Stomach smooth muscle (tissue), 2 donors: ENCODE results near the gene VDAC1.

Source experiments
- H3K27ac ChIP-seq: one replicate; pipeline ENCODE4 v1.7.0; 2013; ENCODE audit warnings: mild to moderate bottlenecking, low read length, inconsistent platforms
- H3K27me3 ChIP-seq, 2 donors: one replicate each; pipeline ENCODE4 v1.7.0; 2013; ENCODE audit warnings: low read length in 2 of 2; ENCODE audit not compliant: insufficient read depth in 2 of 2, control insufficient read depth in 1 of 2
- H3K36me3 ChIP-seq, 2 donors: one replicate each; pipeline ENCODE4 v1.7.0; 2013; ENCODE audit warnings: low read length in 2 of 2; ENCODE audit not compliant: control insufficient read depth in 2 of 2, insufficient read depth in 2 of 2
- H3K4me1 ChIP-seq: one replicate; pipeline ENCODE4 v1.7.0; 2013; ENCODE audit warnings: low read length; ENCODE audit not compliant: control insufficient read depth, insufficient read depth
- H3K4me3 ChIP-seq, 2 donors: one replicate each; pipeline ENCODE4 v1.7.0; 2013; ENCODE audit warnings: low read length in 2 of 2
- H3K9ac ChIP-seq, 2 donors: one replicate each; pipeline ENCODE4 v1.7.0; 2013; ENCODE audit warnings: low read length in 2 of 2, mild to moderate bottlenecking in 1 of 2
- H3K9me3 ChIP-seq, 2 donors: one replicate each; pipeline ENCODE4 v1.7.0; 2013; ENCODE audit warnings: low read length in 2 of 2; ENCODE audit not compliant: control insufficient read depth in 2 of 2
- donor health status: healthy.
- donor health status: Pancreatic carcinoma.

The VDAC1 gene

DNA sequence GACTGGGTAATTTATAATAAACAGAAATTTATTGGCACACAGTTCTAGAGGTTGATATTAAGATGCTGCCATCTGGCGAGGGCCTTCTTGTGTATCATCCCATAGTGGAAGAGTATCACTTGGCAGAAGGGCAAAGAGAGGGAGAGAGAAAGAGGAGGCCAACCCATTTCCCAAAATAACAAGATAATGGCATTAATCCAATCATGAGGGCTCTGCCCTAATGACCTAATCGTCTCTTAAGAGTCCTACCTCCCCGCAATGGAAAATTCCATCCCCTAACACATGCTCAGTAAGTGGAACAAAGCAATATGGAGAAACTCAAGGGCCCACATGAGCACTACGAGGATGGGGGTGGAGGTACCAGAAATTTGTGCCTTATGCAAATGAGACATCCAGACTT lies 17.6 kb upstream of the VDAC1 start:
- no peak overlapping the region for H3K4me3 ChIP-seq
- no peaks in the 10 kb centered on the region for H3K4me1 ChIP-seq
- no peaks in the 10 kb centered on the region for H3K36me3 ChIP-seq
- no peak overlapping the region for H3K9ac ChIP-seq
- H3K9me3 ChIP-seq: no peaks in the 10 kb centered on the region
- H3K27ac ChIP-seq: no peak overlapping the region
- peaks cover 0 to 5% of the 10 kb centered on the region in 2 donors for H3K27me3 ChIP-seq

DNA sequence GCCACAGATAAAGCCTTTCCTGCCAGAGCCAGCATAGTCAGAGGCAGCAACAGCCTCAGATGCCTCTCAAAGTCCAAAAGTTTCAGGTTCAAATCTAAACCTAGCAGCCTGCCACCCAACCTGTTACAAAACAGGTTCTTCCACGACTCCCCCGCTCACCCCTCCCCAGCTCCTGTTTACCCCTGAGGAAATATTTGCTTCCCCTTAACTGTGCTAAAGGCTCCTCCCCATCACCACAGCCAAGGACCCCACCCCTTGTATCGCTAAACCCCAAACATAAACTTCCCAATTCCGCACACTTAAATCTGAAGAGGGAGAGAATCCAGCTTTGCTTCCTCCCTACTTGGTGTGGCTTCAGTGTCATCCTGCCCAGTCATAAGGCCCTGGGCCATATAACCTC lies 15.4 kb upstream of the VDAC1 start:
- Histone ChIP-seq H3K27me3 (no peaks in the 10 kb centered on the region), H3K36me3 (no peaks in the 10 kb centered on the region), H3K9me3 (no peaks in the 10 kb centered on the region), H3K4me3 (no peak overlapping the region), H3K9ac (no peak overlapping the region), H3K27ac (no peak overlapping the region), H3K4me1 (no peaks in the 10 kb centered on the region)

DNA sequence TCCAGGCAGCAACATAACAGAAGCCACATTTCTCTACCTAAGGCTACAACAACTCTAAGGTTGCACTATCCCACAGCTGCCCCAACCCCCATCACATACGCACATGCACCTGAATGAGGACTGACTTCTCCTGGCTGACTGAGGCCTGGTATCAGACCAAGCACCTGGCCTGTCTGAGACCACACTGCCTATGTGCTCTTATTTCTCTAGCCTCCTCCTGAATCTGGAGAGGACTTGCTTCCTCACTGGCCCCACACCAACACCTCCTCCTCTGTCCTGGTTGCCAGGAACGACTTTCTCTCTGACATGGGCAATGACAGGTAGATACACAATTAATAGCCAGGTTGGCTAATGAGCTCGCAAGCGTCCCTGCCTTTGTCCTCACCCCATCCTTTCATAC lies 14.9 kb upstream of the VDAC1 start:
- H3K27ac ChIP-seq: no peak overlapping the region
- no peaks in the 10 kb centered on the region for H3K36me3 ChIP-seq
- H3K4me3 ChIP-seq: no peak overlapping the region
- no peaks in the 10 kb centered on the region for H3K9me3 ChIP-seq
- H3K4me1 ChIP-seq: no peaks in the 10 kb centered on the region
- H3K27me3 ChIP-seq: no peaks in the 10 kb centered on the region
- no peak overlapping the region for H3K9ac ChIP-seq

DNA sequence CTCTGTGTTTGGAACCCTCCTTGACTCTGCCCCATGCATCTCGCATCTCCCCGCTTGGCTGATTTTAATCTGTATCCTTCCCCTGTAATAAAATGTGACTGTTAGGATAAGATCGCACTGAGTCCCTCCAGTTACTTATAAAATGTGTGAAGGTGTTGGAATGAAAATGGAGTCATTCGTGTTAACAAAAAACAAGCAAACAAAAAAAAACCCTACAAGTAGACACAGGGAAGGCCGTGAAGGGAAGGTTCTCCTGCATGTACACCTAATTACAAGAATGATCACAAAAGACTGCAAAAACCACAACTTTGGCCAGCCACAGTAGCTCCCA lies 14.2 kb upstream of the VDAC1 start:
- Histone ChIP-seq H3K27ac (no peak overlapping the region), H3K27me3 (no peaks in the 10 kb centered on the region), H3K36me3 (no peaks in the 10 kb centered on the region), H3K4me3 (no peak overlapping the region), H3K9me3 (no peaks in the 10 kb centered on the region), H3K9ac (no peak overlapping the region), H3K4me1 (no peaks in the 10 kb centered on the region)

DNA sequence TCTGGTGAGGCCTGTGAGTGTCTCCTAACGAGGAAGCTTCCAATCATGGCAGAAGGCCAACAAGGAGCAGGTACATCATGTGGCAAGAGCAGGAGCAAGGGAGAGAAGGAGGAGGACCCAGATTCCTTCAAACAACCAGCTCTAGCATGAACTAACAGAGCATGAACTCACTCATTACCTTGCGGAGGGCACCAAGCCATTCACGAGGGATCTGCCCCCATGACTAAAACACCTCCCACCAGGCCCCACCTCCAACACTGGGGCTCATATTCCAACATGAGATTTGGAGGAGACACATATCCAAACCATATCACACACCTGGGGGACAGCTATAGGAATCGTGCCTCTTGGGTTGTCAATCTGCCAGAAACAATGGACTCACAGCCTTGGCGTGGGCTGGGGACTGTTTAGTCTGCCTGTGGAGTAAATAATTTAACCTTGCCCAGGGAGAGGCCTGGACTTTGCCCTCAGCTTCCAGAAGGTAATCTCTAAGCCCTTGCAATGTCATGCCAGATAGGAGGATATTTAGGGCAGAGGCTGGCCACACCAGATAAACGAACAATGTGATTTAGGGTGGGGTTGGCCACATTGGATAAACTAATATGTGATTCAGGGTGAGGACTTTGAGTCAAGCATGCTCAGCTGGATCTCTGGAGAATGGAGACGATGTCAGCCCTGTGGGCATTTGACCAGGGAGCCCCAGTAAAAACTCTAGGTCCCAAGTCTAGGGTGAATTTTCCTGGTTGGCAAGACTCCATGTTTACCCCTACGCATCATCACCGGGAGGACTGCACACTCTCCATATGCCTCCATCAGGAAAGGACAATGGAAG lies 13.6 kb upstream of the VDAC1 start:
- Histone ChIP-seq H3K27me3 (no peaks in the 10 kb centered on the region), H3K27ac (no peak overlapping the region), H3K4me1 (no peaks in the 10 kb centered on the region), H3K9ac (no peak overlapping the region), H3K4me3 (no peak overlapping the region), H3K36me3 (no peaks in the 10 kb centered on the region), H3K9me3 (no peaks in the 10 kb centered on the region)

DNA sequence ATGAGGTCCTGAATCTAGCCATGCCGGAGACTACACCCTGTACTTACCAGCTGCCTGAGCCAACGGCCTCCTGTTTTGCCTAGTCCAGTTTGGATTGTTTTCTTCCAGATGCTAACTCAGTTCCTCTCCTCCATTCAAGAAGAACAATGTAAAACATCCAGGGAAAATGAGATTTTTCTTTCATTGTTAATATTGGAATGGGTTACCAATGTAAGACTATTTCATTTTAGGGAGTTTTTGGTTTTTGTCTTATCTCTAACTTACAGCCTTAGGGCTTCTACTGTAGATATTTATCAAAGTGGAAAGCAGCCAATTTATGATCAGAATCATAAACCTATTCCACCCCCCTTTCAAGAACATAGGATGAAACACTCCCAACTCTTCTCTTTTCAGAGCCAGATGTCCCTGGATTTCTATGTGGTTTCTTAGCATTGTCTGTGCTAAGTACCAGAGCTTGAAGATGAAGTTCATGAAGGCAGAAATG lies 3.5 kb upstream of the VDAC1 start:
- H3K9ac ChIP-seq: no peak overlapping the region
- H3K27ac ChIP-seq: no peak overlapping the region
- H3K9me3 ChIP-seq: no peaks in the 10 kb centered on the region
- H3K27me3 ChIP-seq: no peaks in the 10 kb centered on the region
- H3K4me3 ChIP-seq: no peak overlapping the region
- H3K36me3 ChIP-seq: no peaks in the 10 kb centered on the region
- H3K4me1 ChIP-seq: peaks cover 17% of the 10 kb centered on the region

DNA sequence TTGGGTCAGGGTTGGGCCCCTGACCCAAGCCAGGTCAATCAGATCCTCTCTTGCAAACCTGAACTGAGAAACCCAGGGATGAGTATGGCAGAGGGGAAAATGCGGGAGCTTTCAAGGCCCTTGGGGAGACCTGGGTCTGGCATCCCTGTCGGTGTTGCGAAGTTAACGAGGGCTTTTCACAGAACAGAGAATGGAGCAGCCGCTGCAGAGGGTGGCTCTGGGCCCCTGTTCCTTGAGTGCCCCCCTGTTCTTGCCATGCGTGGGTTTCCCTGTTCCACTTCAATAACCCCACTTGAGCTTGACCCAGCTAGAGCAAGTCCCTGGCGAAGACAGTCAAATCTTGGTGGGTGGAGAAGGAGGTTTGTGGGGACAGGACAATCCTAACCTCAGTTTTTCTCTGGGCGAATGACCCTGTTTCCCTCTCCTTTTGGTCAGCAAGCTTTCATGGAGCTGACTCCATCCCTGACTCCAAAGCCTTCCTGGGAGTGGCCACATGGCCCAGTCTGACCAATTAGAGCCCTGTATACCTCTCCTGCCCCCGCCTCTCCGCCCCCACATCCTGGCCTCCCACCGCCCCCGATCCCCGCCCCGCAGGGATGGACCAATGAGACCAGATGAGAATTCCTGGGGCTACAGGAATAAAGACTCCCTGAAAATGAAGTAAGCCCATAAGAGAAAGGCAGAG lies 2.9 kb upstream of the VDAC1 start:
- H3K27ac ChIP-seq: no peak overlapping the region
- no peaks in the 10 kb centered on the region for H3K27me3 ChIP-seq
- H3K36me3 ChIP-seq: no peaks in the 10 kb centered on the region
- no peaks in the 10 kb centered on the region for H3K9me3 ChIP-seq
- H3K4me1 ChIP-seq: peaks cover 23% of the 10 kb centered on the region
- H3K4me3 ChIP-seq: no peak overlapping the region
- H3K9ac ChIP-seq: no peak overlapping the region

DNA sequence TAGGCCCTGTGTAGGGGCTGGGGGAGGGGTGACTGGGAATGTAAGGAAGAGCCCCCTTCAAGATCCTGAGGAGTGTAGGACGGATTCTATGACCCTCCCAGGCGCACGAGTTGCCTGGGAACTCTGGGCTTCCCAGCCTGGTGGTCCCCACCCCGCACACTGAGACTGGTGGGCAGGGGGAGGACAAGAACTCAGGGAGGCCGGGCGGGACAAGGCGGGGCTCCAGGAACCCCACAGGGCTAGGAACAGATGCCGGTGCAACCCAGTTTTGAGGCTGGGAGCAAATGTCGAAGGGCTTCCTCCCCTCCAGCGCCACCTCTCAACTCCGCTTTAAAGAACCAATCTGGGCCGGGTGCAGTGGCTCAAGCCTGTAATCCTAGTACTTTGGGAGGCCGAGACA lies 1.3 kb upstream of the VDAC1 start:
- peak overlapping the region; percentile 85 to 87 for H3K4me3 ChIP-seq
- H3K36me3 ChIP-seq: peaks cover 0 to under 1% of the 10 kb centered on the region in 2 donors
- H3K4me1 ChIP-seq: peaks cover 36% of the 10 kb centered on the region
- no peaks in the 10 kb centered on the region for H3K27me3 ChIP-seq
- peak overlapping the region; percentile 95 for H3K27ac ChIP-seq
- peak overlapping the region; percentile 85 to 96 for H3K9ac ChIP-seq
- H3K9me3 ChIP-seq: no peaks in the 10 kb centered on the region

DNA sequence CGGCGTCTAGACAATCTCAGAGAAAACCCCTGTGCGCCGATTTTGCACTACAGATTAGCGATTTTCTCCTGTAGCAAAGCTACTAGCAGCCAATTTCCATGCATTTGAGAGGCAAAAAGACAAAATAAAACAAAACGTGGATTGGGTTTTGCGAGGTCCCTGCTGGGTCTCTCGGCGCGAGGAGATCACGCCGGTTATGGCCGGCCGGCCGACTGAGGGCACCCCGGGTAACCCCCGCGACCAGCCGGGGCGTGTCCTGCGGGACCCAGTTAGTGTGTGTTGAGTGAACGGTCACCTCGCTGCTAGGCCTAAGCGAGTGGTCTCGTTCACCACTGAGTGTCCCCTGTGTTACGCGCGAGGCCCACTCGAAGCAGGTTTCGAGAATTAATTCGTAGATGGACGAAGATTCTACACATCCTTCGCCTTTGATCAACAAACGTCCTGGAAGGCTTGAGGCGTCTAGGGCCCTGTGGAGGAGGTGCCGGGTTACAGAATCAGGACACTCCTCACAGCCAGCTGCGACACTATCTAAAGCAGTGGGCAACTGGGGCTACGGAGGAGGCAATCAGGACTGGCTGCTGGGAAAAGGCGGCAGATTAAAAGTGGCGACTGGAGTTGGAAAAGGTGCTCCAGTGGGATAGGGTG lies 764 bp upstream of the VDAC1 start:
- peak overlapping the region; percentile 85 to 87 for H3K4me3 ChIP-seq
- no peaks in the 10 kb centered on the region for H3K27me3 ChIP-seq
- H3K9me3 ChIP-seq: no peaks in the 10 kb centered on the region
- H3K27ac ChIP-seq: peak overlapping the region; percentile 95
- peak overlapping the region; percentile 85 to 96 for H3K9ac ChIP-seq
- H3K36me3 ChIP-seq: peaks cover 0 to 4% of the 10 kb centered on the region in 2 donors
- H3K4me1 ChIP-seq: peaks cover 40% of the 10 kb centered on the region

DNA sequence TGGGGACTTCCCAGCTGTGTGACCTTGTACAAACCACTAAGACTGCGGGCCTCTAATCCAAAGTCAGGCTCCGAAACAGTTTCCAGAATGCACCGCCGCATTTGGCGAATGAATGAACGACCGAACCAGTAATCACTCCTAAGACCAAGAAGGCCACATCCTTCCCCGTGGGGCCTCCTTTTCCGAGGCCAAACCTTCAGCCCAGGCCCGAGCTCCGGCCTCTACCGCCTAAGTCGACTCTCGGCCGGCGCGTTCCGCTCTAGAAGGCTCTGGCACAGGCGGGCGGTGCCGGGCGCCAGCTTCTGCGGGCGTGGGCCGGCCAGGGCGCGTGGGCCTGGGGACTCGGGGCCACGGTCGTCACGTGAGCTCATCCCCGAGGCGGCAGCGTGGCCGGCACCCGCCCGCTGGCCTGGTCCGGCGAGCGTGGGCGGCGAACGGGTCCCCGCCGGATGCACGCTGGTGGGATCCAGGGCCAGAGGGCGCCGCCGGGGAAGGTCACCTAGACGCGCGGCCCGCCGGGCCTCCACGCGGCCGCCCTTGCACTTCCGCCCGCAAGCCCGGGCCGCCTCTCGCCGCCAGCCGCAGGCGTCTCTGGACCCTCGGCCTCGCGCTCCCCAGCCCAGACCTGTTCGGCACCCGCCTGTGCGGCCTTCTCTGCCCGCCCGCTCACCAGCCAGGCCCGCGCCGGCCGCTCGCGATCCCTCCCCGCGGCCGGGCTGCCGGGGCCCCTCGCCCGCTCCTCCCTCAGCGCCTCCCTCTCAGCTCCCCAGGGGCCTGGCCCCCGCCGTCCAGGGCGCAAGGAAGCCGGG lies 754 bp downstream of the VDAC1 start:
- H3K27me3 ChIP-seq: no peaks in the 10 kb centered on the region
- H3K9me3 ChIP-seq: no peaks in the 10 kb centered on the region
- peaks cover 0 to 6% of the 10 kb centered on the region in 2 donors for H3K36me3 ChIP-seq
- peak overlapping the region; percentile 95 for H3K27ac ChIP-seq
- H3K9ac ChIP-seq: peak overlapping the region; percentile 86 to 96
- peaks cover 49% of the 10 kb centered on the region for H3K4me1 ChIP-seq
- H3K4me3 ChIP-seq: peak overlapping the region; percentile 87 to 88
